Raji (cell line): ENCODE data around the gene COL5A1.

ENCODE experiments used
- POLR2A ChIP-seq: IDR thresholded peaks from 2 replicates; pipeline ENCODE4 v1.6.1; 2011; ENCODE audit warnings: low read depth, low read length, control low read depth; ENCODE audit not compliant: insufficient read depth

Gene COL5A1

DNA sequence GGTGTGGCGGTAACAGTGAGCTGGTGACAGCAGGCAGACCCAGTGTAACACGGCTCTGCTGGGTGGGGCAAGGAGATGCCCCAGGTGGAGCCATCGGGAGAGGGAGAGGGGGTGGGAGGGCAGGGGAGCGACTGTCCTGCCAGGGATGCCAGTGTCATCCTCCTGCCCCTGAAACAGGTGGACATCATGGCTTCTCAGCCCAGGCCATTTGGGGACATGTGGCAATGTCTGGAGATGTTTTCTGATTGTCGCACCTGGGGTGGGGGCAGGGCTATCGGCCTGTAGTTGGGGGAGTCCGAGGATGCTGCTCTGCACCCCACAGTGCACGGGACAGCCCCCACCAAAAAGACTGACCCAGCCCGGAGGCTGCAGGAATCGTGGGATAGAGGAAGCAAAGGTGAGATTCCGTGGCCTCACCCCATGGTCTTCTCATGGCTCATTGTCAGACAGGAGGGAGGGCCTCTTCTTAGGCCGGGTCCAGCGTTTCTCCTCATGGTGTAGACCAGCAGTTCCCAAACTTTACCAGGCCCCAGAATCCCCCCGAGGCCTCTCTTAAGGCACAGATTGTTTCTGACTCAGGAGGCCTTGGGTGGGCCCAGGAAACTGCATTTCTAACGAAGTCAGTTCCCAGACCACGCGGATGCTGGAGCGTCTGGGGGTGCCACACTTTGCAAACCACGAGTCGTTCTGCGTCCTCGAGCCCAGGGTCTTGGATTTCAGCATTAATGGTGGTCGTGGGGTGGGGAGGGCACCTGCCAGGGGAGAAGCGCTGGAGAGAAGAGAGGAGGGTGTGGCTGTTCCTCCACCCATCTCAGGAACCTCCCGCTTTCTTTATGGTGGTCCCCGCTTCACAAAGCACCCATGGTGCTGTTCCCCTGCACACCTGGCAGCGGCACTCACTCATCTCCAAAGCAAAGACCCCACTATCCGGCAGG is 11.0 kb downstream of the COL5A1 start:
- TF ChIP-seq POLR2A = no peak

- TF ChIP-seq POLR2A = no peak
Measured at GRCh38 chr9:134653259-134654009, 11.8 kb downstream of the COL5A1 start.

GRCh38 chr9:134655101-134655500 is 13.5 kb downstream of the COL5A1 start:
- no peak for TF ChIP-seq POLR2A

GRCh38 chr9:134655586-134656333 is 14.2 kb downstream of the COL5A1 start:
- TF ChIP-seq POLR2A = no peak

- TF ChIP-seq POLR2A = no peak
Measured at GRCh38 chr9:134656334-134657006, 14.9 kb downstream of the COL5A1 start.

DNA sequence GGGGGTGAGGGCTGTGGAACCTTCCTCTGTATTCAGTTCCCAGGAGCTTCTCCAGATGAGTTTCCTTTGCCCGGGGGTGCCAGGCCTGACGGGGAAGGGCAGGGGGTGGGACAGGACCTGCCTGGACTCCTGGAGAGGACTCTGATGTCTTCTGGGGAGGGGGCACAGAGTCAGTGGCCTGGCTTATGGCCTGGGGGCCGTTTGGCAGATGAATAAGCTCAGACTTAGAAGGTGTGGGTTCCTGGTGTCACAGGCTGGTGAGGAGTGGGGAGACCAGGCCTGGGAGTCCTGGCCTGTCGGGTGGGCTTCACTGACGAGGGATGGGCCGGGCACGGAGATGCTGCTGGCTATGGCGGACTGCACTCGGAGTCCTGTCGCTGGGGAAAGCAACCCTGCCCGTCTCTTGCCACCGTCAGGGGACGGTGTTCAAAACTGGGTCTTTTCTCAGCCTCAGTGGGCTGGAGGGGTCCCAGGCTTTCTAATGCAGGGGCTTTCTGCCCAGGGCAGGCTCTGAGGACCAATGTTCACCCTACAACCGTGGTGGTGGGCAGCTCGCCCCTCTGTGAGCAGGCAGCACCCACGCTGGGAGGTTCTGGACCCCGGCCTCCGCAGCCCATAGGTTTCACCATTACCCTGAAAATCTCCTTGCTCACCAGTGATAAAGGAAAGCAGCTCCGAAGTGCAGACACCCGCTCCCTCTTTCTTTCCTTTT is 16.2 kb downstream of the COL5A1 start:
- no peak for TF ChIP-seq POLR2A

- no peak for TF ChIP-seq POLR2A
Measured at GRCh38 chr9:134658378-134658955, 16.9 kb downstream of the COL5A1 start.

DNA sequence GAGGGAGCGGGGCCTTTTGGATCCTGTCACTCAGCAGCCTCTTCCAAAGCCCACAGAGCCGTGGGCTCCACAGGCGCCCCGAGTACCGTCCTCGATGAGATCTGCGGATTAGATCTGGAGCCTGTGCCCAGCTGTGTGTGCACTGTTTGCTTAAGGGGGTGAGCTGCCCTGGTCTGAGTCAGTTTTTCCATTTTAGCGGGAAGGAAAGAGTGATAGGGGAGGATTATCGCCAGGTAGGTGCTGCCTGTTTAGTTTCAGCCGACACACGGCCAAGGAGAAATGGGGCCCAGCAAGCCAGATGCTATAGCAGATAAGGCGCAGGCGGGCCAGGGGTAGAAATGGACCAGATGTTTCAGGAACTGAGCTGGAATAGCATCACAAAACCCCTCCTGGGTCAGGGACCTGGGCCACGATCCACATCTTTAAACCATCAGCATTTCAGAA is 18.1 kb downstream of the COL5A1 start:
- TF ChIP-seq POLR2A = no peak

GRCh38 chr9:134660407-134660806 is 18.8 kb downstream of the COL5A1 start:
- no peak for TF ChIP-seq POLR2A

DNA sequence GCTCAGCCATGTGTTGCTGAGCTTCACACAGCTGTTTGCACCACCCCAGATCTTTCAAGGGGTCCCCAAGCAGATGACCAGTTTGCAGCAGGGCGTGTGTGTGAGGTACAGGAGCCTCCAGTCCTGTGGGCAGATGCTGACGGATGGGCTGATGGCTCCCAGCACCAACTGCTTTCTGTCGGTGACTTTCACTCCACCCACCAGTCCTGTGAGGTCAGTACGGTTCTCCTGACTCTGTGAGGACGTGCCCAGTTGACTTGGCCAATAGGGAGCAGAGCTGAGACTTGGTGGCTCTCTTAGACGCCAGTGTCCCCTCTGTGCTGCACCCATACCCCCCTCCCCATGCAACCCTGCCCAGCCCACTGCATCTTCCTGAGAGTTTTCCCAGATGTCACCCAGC is 19.7 kb downstream of the COL5A1 start:
- TF ChIP-seq POLR2A = no peak

DNA sequence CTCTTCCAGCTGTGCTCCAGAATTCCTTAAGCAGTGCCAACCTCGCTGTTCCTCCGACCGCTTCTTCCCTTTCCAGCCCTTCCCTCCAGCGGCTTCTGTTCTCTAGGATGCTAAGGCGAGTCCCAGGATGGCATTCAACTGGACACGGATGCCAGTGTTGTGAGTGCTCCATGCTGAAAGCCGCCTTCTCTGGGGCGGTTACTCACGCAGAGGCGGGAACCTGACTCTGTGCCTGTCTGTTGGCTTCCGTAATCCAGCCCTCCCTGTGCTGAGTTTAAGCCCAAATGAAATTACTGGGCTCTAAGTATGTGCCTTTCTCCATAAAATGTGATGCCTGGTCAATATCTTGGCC is 20.2 kb downstream of the COL5A1 start:
- no peak for TF ChIP-seq POLR2A

GRCh38 chr9:134662143-134662876 is 20.7 kb downstream of the COL5A1 start:
- no peak for TF ChIP-seq POLR2A

DNA sequence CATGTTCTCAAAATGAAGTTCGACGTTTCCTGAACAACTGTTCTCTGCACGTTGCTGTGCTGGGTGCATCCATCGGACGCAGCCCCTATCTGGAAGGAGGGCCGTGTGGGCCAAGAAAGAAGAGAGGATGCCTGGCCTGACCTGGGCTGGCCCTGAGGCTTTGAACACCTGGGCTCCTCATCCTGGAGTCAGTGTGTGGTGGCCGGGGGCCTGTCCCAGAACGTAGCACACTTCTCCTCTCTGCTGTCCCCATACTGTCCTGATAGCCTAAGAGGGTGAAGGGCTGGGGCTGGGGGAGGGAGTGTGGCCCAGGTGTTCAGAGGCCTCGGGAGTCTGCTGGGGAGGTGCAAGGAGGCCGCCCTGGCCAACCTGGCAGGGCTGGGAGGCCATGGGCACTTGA is 21.5 kb downstream of the COL5A1 start:
- TF ChIP-seq POLR2A = no peak
